CD4-positive, alpha-beta T cell treated with Interleukin-10 for 1 hour (primary cell): ENCODE measurements around the gene ZCCHC14.

Source experiments
- DNase-seq: peaks from one replicate; pipeline ENCODE4 v3.0.0-alpha.2; 2020

Gene ZCCHC14

DNA sequence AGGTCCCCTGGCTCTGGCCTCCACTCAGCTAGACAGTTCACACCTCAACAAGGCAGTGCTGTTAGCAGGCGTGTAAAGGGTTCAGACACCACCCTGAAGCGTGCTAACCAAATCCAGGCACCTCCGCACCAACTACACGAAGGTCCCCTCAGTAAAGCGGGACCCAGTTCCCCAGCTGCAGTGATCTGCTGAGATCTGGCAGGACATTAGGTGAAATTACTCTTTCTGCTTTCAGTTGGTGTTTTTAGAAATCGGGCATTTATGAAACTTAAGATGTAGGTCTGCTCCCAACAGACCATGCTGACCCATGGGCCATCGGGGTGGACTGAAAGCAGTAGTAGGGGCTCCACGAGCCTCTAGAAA, 136.4 kb downstream of the ZCCHC14 start:
- DNase-seq, result no peak
